HG03442 (cell line): Measurements from ENCODE around the gene BMPR1B.

Source experiments
- ATAC-seq: cut with Tn5 transposase; IDR thresholded peaks from one replicate; pipeline ENCODE4 v1.9.1; 2021; ENCODE audit warnings: mild to moderate bottlenecking, moderate library complexity; ENCODE audit not compliant: unreplicated experiment

Gene BMPR1B

GRCh38 chr4:95077864-95078263, 320.1 kb downstream of the BMPR1B start:
- no peak for ATAC-seq

GRCh38 chr4:95080969-95081368, 323.2 kb downstream of the BMPR1B start:
- ATAC-seq: no peak

GRCh38 chr4:95084584-95084983, 326.8 kb downstream of the BMPR1B start:
- ATAC-seq: no peak

- no peak for ATAC-seq
These were observed 327.5 kb downstream of the BMPR1B start for GRCh38 chr4:95085124-95085833.

- ATAC-seq: no peak
These were observed 328.8 kb downstream of the BMPR1B start for GRCh38 chr4:95086551-95086950.

- ATAC-seq: no peak
These were observed 330.1 kb downstream of the BMPR1B start for GRCh38 chr4:95087657-95088455.

- no peak for ATAC-seq
These were observed 333.5 kb downstream of the BMPR1B start for GRCh38 chr4:95091272-95091671.

GRCh38 chr4:95092766-95093165, 335.0 kb downstream of the BMPR1B start:
- no peak for ATAC-seq

- no peak for ATAC-seq
These were observed 335.7 kb downstream of the BMPR1B start for GRCh38 chr4:95093460-95093859.

- no peak for ATAC-seq
These were observed 336.5 kb downstream of the BMPR1B start for GRCh38 chr4:95093936-95094929.

- no peak for ATAC-seq
These were observed 337.7 kb downstream of the BMPR1B start for GRCh38 chr4:95095348-95095974.

GRCh38 chr4:95102162-95102790, 344.5 kb downstream of the BMPR1B start:
- ATAC-seq: no peak

GRCh38 chr4:95105112-95105511, 347.4 kb downstream of the BMPR1B start:
- ATAC-seq: no peak

- no peak for ATAC-seq
These were observed 348.2 kb downstream of the BMPR1B start for GRCh38 chr4:95105983-95106382.

- no peak for ATAC-seq
These were observed 348.7 kb downstream of the BMPR1B start for GRCh38 chr4:95106408-95106928.

- ATAC-seq: no peak
These were observed 349.2 kb downstream of the BMPR1B start for GRCh38 chr4:95107004-95107403.

GRCh38 chr4:95107635-95108034, 349.9 kb downstream of the BMPR1B start:
- no peak for ATAC-seq

- ATAC-seq: no peak
These were observed 351.2 kb downstream of the BMPR1B start for GRCh38 chr4:95108883-95109421.

GRCh38 chr4:95114521-95114920, 356.8 kb downstream of the BMPR1B start:
- no peak for ATAC-seq

- ATAC-seq: no peak
These were observed 360.7 kb downstream of the BMPR1B start for GRCh38 chr4:95118497-95118896.
